ENCODE results near the gene HS3ST4. TPM values are rescaled to one million over a fixed set of nuclear protein-coding genes. Genes with fewer than 3 reads are reported as not detected.

The HS3ST4 gene
- total RNA-seq, 1 donor from 2014 or later = not detected

- DNase-seq (ENCODE audit: low read depth) = no peak
- TF ChIP-seq, protein P1, sequence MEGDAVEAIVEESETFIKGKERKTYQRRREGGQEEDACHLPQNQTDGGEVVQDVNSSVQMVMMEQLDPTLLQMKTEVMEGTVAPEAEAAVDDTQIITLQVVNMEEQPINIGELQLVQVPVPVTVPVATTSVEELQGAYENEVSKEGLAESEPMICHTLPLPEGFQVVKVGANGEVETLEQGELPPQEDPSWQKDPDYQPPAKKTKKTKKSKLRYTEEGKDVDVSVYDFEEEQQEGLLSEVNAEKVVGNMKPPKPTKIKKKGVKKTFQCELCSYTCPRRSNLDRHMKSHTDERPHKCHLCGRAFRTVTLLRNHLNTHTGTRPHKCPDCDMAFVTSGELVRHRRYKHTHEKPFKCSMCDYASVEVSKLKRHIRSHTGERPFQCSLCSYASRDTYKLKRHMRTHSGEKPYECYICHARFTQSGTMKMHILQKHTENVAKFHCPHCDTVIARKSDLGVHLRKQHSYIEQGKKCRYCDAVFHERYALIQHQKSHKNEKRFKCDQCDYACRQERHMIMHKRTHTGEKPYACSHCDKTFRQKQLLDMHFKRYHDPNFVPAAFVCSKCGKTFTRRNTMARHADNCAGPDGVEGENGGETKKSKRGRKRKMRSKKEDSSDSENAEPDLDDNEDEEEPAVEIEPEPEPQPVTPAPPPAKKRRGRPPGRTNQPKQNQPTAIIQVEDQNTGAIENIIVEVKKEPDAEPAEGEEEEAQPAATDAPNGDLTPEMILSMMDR (conservative IDR thresholded peaks at IDR 0.05; ENCODE audit: low read depth, low read length) = no peak
Measured at GRCh38 chr16:25874196-25874595, 182.4 kb downstream of the HS3ST4 start.

GRCh38 chr16:25875956-25876598 is 184.3 kb downstream of the HS3ST4 start:
- DNase-seq (ENCODE audit: low read depth) = no peak
- no peak overlapping the region for H3K4me3 ChIP-seq (ENCODE audit: low read depth, low read length)
- TF ChIP-seq, protein P1 (conservative IDR thresholded peaks at IDR 0.05; ENCODE audit: low read depth, low read length) = no peak

More at GRCh38 chr16:25874196-25874595, 182.4 kb downstream of the HS3ST4 start:
- no peak overlapping the region for H3K4me3 ChIP-seq (ENCODE audit: low read depth, low read length)

- TF ChIP-seq, protein P1 (conservative IDR thresholded peaks at IDR 0.05; ENCODE audit: low read depth, low read length) = no peak
Measured at GRCh38 chr16:25877103-25877502, 185.3 kb downstream of the HS3ST4 start.

GRCh38 chr16:25886598-25886997 is 194.8 kb downstream of the HS3ST4 start:
- TF ChIP-seq, protein P1 (conservative IDR thresholded peaks at IDR 0.05; ENCODE audit: low read depth, low read length) = no peak
- H3K4me3 ChIP-seq (ENCODE audit: low read depth, low read length) = no peak overlapping the region
- no peak for DNase-seq (ENCODE audit: low read depth)

More at GRCh38 chr16:25877103-25877502, 185.3 kb downstream of the HS3ST4 start:
- H3K4me3 ChIP-seq (ENCODE audit: low read depth, low read length) = no peak overlapping the region
- no peak for DNase-seq (ENCODE audit: low read depth)

DNA sequence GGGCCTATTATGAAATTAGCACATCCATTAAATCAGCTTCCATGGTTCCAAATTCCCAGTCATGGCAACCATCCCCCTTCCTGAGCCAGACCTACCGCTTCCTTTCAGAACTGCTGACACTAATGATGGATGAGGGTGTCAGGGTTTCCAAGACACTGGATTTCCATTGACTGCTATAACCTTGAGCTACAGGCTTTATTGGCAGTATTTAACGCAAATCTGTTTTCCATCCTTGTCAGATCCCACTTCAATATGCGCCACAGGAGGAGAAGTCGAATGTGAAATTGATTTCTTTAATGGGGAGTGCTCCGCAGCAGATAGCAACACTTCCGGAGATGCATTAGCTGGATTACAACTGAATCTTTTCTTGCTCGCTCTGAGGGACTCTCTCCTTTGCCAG is 197.1 kb downstream of the HS3ST4 start:
- DNase-seq (ENCODE audit: low read depth) = no peak
- H3K4me3 ChIP-seq (ENCODE audit: low read depth, low read length) = no peak overlapping the region
- TF ChIP-seq, protein P1 (conservative IDR thresholded peaks at IDR 0.05; ENCODE audit: low read depth, low read length) = no peak

DNA sequence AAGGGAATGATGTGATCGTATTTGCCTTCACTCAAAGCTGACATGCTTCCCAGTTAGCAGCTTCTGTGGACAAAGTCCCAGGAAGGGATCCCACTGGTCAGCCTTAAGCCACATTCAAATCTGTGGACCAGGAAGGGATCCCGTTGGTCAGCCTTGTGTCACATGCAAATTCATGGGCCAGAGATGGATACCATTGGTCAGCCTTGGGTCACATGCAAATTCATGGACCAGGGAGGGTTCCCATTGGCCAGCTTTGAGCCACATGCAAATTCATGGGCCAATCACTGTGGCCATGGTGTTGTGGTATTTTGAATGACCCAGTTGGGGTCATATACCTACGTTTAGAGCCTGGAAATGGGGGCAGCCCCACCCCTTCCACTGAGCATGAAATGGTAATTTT is 201.6 kb downstream of the HS3ST4 start:
- TF ChIP-seq, protein P1 (conservative IDR thresholded peaks at IDR 0.05; ENCODE audit: low read depth, low read length) = no peak
- DNase-seq (ENCODE audit: low read depth) = no peak
- H3K4me3 ChIP-seq (ENCODE audit: low read depth, low read length) = no peak overlapping the region

DNA sequence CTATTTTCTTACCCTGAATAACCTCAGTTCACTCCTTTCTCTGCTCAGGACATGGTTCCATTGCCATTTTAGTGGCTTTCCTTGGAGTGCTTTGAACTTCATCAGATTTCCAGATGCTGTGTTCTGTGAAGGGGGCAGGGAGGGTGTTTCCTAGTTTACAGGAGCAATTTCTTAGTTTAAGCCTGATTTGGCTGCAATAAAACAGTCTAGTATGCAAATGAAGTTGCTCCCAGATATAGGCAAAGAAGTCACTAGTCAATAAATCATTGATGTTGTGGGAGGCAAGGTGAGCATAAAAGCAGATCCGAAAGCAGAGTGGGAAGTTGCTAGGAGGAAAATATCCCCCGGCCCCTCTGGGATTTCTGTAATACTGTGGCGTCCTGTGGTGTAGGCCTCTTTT is 202.3 kb downstream of the HS3ST4 start:
- no peak overlapping the region for H3K4me3 ChIP-seq (ENCODE audit: low read depth, low read length)
- DNase-seq (ENCODE audit: low read depth) = no peak
- TF ChIP-seq, protein P1 (conservative IDR thresholded peaks at IDR 0.05; ENCODE audit: low read depth, low read length) = no peak

All from epithelial cell of proximal tubule (primary cell).